ENCODE measurements around the gene TRAPPC2L. TPM values are rescaled to one million over a fixed set of nuclear protein-coding genes. Genes with fewer than 3 reads are reported as not detected.

The TRAPPC2L gene
- total RNA-seq, 1 donor from 2014 or later: 74.0 TPM

DNA sequence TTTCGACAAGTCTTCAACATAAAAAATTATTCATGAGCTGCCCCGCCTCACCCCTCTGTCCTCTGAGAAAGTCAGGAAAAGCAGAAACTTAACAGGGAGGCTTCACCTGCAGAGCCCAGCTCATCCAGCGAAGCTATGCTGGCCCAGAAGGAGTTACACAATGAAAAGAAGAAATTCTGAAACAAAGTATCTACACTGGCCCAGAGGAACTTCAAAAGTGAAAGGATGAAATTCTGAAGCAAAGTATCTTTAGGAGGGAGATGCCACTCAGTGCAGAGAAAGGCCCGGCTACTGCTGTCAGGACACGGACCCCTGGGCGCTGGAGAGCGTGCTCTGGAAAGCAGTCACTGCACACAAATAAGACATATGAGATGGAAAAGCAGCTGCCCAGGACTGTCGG, 1.8 kb upstream of the TRAPPC2L start:
- Mint-ChIP-seq H3K9me3 (ENCODE audit: unreplicated experiment) (no peaks in the 10 kb centered on the region), H3K4me1 (ENCODE audit: unreplicated experiment) (peaks cover 19% of the 10 kb centered on the region), H3K4me3 (ENCODE audit: unreplicated experiment) (peak overlapping the region; percentile 75), H3K36me3 (ENCODE audit: unreplicated experiment) (peaks cover 11% of the 10 kb centered on the region), H3K27me3 (ENCODE audit: unreplicated experiment) (no peaks in the 10 kb centered on the region), H3K27ac (ENCODE audit: unreplicated experiment) (no peak overlapping the region)
- DNase-seq (ENCODE audit: extremely low spot score, unreplicated experiment): no peak
- TF ChIP-seq, protein P1, sequence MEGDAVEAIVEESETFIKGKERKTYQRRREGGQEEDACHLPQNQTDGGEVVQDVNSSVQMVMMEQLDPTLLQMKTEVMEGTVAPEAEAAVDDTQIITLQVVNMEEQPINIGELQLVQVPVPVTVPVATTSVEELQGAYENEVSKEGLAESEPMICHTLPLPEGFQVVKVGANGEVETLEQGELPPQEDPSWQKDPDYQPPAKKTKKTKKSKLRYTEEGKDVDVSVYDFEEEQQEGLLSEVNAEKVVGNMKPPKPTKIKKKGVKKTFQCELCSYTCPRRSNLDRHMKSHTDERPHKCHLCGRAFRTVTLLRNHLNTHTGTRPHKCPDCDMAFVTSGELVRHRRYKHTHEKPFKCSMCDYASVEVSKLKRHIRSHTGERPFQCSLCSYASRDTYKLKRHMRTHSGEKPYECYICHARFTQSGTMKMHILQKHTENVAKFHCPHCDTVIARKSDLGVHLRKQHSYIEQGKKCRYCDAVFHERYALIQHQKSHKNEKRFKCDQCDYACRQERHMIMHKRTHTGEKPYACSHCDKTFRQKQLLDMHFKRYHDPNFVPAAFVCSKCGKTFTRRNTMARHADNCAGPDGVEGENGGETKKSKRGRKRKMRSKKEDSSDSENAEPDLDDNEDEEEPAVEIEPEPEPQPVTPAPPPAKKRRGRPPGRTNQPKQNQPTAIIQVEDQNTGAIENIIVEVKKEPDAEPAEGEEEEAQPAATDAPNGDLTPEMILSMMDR (IDR thresholded peaks at IDR 0.05): no peak

GRCh38 chr16:88855736-88856121, 1.2 kb upstream of the TRAPPC2L start:
- H3K27ac Mint-ChIP-seq (ENCODE audit: unreplicated experiment): peak overlapping the region; percentile 47
- peak overlapping the region; percentile 75 for H3K4me3 Mint-ChIP-seq (ENCODE audit: unreplicated experiment)

GRCh38 chr16:88856122-88856827, 652 bp upstream of the TRAPPC2L start:
- H3K4me1 Mint-ChIP-seq (ENCODE audit: unreplicated experiment): peaks cover 19% of the 10 kb centered on the region
- H3K9me3 Mint-ChIP-seq (ENCODE audit: unreplicated experiment): no peaks in the 10 kb centered on the region
- H3K36me3 Mint-ChIP-seq (ENCODE audit: unreplicated experiment): peaks cover 20% of the 10 kb centered on the region
- H3K27ac Mint-ChIP-seq (ENCODE audit: unreplicated experiment): peak overlapping the region; percentile 47
- no peaks in the 10 kb centered on the region for H3K27me3 Mint-ChIP-seq (ENCODE audit: unreplicated experiment)
- H3K4me3 Mint-ChIP-seq (ENCODE audit: unreplicated experiment): peak overlapping the region; percentile 75
- DNase-seq (ENCODE audit: extremely low spot score, unreplicated experiment): no peak
- TF ChIP-seq, protein P1 (IDR thresholded peaks at IDR 0.05): no peak

More at GRCh38 chr16:88855736-88856121, 1.2 kb upstream of the TRAPPC2L start:
- no peak for DNase-seq (ENCODE audit: extremely low spot score, unreplicated experiment)
- TF ChIP-seq, protein P1 (IDR thresholded peaks at IDR 0.05): no peak
- no peaks in the 10 kb centered on the region for H3K9me3 Mint-ChIP-seq (ENCODE audit: unreplicated experiment)
- H3K36me3 Mint-ChIP-seq (ENCODE audit: unreplicated experiment): peaks cover 16% of the 10 kb centered on the region
- H3K27me3 Mint-ChIP-seq (ENCODE audit: unreplicated experiment): no peaks in the 10 kb centered on the region
- peaks cover 19% of the 10 kb centered on the region for H3K4me1 Mint-ChIP-seq (ENCODE audit: unreplicated experiment)

DNA sequence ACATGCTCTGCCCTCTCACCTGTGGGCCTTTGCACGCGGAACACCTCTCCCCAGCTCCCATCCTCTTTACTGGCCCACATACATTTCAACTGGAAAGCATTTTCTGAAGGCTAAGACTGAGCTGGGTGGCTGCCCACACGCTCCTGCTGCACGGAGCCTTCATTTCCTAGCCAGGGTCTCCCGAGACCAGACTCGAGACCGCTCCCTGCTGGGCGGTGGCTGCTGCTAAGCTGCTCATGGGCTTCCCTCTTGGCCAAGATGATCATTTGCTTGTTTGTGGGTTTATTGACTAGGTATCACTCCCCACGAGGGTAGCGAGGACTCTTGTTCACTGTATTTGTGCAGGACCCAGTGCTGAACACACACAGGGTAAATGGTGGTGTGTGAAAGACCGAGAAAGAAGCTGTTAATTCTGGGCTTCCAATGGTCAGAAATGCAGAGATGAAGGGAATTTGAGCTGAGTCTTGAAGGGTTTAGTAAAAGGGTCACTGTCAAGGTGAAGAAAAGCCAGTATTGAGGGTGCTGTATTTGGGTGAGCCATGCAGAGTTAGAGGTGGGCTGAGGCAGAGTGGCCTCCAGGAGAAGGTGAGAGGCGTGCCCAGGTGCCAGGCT, 907 bp downstream of the TRAPPC2L start:
- TF ChIP-seq, protein P1 (IDR thresholded peaks at IDR 0.05): peak; percentile 64
- Mint-ChIP-seq H3K4me3 (ENCODE audit: unreplicated experiment) (peak overlapping the region; percentile 89), H3K4me1 (ENCODE audit: unreplicated experiment) (peaks cover 19% of the 10 kb centered on the region), H3K27ac (ENCODE audit: unreplicated experiment) (peak overlapping the region; percentile 86), H3K27me3 (ENCODE audit: unreplicated experiment) (no peaks in the 10 kb centered on the region), H3K36me3 (ENCODE audit: unreplicated experiment) (peaks cover 21% of the 10 kb centered on the region), H3K9me3 (ENCODE audit: unreplicated experiment) (no peaks in the 10 kb centered on the region)
- no peak for DNase-seq (ENCODE audit: extremely low spot score, unreplicated experiment)

DNA sequence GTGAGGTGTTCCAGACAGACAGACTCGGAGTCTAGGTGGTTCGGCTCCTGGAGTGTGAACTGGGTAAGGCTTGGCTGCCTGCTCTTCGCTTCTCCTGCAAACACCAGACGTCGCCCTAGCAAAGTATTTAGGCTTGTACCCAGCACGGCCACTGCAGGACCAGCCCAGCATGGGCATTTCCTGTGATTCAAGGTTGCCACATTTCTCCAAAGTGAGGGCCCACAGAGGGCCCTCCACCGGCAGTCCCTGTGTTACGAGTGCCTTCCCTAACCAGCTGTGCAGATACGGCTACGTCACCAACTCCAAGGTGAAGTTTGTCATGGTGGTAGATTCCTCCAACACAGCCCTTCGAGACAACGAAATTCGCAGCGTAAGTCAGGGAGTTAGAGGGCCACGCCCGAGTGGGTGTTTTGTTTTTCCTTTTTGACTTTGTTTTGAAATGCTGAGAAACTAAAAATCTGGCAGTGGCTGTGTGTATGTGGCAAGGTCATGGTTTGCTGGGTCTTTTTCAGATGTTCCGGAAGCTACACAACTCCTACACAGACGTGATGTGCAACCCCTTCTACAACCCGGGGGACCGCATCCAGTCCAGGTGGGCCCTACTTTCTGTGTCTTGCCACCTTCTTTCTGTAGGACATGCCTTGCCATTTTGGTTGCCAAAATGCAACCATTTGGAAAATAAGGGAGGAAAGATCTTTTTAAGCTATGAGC, 2.6 kb downstream of the TRAPPC2L start:
- Mint-ChIP-seq H3K27ac (ENCODE audit: unreplicated experiment) (no peak overlapping the region), H3K4me1 (ENCODE audit: unreplicated experiment) (peaks cover 19% of the 10 kb centered on the region), H3K27me3 (ENCODE audit: unreplicated experiment) (no peaks in the 10 kb centered on the region), H3K4me3 (ENCODE audit: unreplicated experiment) (no peak overlapping the region), H3K36me3 (ENCODE audit: unreplicated experiment) (peaks cover 21% of the 10 kb centered on the region), H3K9me3 (ENCODE audit: unreplicated experiment) (no peaks in the 10 kb centered on the region)
- TF ChIP-seq, protein P1 (IDR thresholded peaks at IDR 0.05): no peak
- DNase-seq (ENCODE audit: extremely low spot score, unreplicated experiment): no peak

All from osteocyte (in vitro differentiated cells).